HL-60 (cell line): ENCODE measurements around the gene CEP112.

Experiments used
- POLR2AphosphoS5 ChIP-seq: IDR thresholded peaks from 2 replicates; pipeline ENCODE4 v1.6.1; 2012; ENCODE audit warnings: low read depth
- SPI1 ChIP-seq: IDR thresholded peaks from 2 replicates; pipeline ENCODE4 v1.6.1; 2012; ENCODE audit warnings: low read depth, mild to moderate bottlenecking, borderline replicate concordance
- TF ChIP-seq, protein P1 (sequence below): IDR thresholded peaks from one replicate; pipeline ENCODE4 v1.5.1; 2011; ENCODE audit warnings: low read length, control low read depth, inconsistent platforms; ENCODE audit not compliant: insufficient read depth
- TF ChIP-seq, protein P2 (sequence below): IDR thresholded peaks from 2 replicates; pipeline ENCODE4 v1.6.1; 2012; ENCODE audit warnings: low read depth; ENCODE audit not compliant: insufficient replicate concordance

DNA sequence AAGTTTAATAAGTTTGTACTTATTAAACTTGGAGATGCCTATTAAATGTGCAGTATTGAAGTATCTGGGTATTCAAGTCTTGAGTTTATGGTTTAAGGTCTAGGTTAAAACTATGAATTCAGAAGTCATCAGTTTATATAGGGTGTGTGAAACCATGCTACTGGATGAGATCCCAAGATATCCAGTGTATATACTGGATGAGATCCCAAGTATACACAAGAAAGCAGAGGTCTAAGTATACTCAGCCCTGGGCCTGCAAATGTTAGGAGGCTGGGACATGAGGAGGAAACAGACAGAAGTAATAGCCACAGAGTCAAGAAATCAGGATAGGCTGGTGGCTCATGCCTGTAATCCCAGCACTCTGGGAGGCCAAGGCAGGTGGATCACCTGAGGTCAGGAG is 436.1 kb downstream of the CEP112 start:
- TF ChIP-seq, protein P1, sequence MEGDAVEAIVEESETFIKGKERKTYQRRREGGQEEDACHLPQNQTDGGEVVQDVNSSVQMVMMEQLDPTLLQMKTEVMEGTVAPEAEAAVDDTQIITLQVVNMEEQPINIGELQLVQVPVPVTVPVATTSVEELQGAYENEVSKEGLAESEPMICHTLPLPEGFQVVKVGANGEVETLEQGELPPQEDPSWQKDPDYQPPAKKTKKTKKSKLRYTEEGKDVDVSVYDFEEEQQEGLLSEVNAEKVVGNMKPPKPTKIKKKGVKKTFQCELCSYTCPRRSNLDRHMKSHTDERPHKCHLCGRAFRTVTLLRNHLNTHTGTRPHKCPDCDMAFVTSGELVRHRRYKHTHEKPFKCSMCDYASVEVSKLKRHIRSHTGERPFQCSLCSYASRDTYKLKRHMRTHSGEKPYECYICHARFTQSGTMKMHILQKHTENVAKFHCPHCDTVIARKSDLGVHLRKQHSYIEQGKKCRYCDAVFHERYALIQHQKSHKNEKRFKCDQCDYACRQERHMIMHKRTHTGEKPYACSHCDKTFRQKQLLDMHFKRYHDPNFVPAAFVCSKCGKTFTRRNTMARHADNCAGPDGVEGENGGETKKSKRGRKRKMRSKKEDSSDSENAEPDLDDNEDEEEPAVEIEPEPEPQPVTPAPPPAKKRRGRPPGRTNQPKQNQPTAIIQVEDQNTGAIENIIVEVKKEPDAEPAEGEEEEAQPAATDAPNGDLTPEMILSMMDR: no peak
- TF ChIP-seq, protein P2, sequence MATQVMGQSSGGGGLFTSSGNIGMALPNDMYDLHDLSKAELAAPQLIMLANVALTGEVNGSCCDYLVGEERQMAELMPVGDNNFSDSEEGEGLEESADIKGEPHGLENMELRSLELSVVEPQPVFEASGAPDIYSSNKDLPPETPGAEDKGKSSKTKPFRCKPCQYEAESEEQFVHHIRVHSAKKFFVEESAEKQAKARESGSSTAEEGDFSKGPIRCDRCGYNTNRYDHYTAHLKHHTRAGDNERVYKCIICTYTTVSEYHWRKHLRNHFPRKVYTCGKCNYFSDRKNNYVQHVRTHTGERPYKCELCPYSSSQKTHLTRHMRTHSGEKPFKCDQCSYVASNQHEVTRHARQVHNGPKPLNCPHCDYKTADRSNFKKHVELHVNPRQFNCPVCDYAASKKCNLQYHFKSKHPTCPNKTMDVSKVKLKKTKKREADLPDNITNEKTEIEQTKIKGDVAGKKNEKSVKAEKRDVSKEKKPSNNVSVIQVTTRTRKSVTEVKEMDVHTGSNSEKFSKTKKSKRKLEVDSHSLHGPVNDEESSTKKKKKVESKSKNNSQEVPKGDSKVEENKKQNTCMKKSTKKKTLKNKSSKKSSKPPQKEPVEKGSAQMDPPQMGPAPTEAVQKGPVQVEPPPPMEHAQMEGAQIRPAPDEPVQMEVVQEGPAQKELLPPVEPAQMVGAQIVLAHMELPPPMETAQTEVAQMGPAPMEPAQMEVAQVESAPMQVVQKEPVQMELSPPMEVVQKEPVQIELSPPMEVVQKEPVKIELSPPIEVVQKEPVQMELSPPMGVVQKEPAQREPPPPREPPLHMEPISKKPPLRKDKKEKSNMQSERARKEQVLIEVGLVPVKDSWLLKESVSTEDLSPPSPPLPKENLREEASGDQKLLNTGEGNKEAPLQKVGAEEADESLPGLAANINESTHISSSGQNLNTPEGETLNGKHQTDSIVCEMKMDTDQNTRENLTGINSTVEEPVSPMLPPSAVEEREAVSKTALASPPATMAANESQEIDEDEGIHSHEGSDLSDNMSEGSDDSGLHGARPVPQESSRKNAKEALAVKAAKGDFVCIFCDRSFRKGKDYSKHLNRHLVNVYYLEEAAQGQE: no peak
- TF ChIP-seq SPI1: no peak
- TF ChIP-seq POLR2AphosphoS5: no peak
